PC-3 (cell line): ENCODE data around the gene CCDC174.

Source experiments
- EZH2 ChIP-seq: fragments of 300-600 bp; sonication (generic); IDR thresholded peaks from one replicate; pipeline ENCODE4 v1.6.1; 2017; ENCODE audit warnings: antibody characterized with exemption, mild to moderate bottlenecking, low read length; ENCODE audit not compliant: unreplicated experiment
- EZH2phosphoT487 ChIP-seq: fragments of 300-600 bp; sonication (generic); IDR thresholded peaks from 2 replicates; pipeline ENCODE4 v1.6.1; 2018; ENCODE audit warnings: mild to moderate bottlenecking, antibody characterized with exemption, low read length, borderline replicate concordance
- TF ChIP-seq, protein P1 (sequence below): fragments of 300-600 bp; sonication (generic); conservative IDR thresholded peaks from 2 replicates; pipeline ENCODE4 v1.5.1; 2017; ENCODE audit warnings: antibody characterized with exemption, low read depth, mild to moderate bottlenecking, low read length

DNA sequence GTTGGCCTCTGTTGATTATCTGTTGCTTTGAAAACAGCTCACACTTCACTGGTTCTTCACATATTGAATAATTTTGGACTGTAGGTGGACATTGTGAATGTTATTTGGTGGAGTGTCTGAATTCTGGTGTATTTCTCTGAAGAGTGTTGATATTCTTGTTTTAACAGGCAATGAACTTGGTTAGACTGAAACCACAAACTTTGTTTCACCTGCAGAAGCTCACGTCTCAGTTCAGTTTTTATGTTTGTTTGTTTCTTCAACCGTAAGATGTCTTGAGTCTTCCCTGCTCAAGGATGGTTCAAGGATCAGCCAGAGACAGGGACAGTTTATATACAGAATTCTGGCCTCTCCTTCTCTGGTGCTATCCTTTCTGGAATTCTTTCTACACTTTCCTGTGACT is 67.0 kb downstream of the CCDC174 start:
- TF ChIP-seq, protein P1, sequence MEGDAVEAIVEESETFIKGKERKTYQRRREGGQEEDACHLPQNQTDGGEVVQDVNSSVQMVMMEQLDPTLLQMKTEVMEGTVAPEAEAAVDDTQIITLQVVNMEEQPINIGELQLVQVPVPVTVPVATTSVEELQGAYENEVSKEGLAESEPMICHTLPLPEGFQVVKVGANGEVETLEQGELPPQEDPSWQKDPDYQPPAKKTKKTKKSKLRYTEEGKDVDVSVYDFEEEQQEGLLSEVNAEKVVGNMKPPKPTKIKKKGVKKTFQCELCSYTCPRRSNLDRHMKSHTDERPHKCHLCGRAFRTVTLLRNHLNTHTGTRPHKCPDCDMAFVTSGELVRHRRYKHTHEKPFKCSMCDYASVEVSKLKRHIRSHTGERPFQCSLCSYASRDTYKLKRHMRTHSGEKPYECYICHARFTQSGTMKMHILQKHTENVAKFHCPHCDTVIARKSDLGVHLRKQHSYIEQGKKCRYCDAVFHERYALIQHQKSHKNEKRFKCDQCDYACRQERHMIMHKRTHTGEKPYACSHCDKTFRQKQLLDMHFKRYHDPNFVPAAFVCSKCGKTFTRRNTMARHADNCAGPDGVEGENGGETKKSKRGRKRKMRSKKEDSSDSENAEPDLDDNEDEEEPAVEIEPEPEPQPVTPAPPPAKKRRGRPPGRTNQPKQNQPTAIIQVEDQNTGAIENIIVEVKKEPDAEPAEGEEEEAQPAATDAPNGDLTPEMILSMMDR = no peak
- no peak for TF ChIP-seq EZH2phosphoT487
- no peak for TF ChIP-seq EZH2
